ENCODE measurements around the gene KLF15.
"Not testable (repeated sequence)": the region's sequence is repeated elsewhere in the genome, so short reads cannot be mapped to it uniquely, and the experiment has no call there.

KLF15 gene

DNA sequence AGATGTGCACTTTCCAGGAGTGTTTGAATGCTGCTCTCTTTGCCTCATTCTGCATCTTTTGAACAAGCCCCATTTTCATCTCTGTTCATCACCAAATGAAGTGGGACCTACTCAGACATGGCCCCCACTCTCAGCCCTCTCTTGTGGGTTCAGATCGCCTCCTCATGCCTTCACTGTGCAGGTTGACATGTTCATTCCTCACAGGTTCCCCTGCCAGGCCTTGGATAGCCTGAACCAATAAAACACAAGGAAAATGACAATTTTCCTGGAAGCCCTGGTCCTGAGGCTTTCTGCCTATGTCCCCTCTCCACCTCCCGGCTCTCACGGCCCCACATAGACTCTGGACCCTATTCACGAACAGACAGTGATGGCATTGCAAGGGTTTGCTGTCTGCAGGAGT lies 17.7 kb downstream of the KLF15 start:
- DNase-seq, result no peak
- in situ Hi-C loops (cut with MboI; ENCODE audit: low pct_unique_long_range_greater_than_20kb, low sequenced_read_pairs), result no loop called here

DNA sequence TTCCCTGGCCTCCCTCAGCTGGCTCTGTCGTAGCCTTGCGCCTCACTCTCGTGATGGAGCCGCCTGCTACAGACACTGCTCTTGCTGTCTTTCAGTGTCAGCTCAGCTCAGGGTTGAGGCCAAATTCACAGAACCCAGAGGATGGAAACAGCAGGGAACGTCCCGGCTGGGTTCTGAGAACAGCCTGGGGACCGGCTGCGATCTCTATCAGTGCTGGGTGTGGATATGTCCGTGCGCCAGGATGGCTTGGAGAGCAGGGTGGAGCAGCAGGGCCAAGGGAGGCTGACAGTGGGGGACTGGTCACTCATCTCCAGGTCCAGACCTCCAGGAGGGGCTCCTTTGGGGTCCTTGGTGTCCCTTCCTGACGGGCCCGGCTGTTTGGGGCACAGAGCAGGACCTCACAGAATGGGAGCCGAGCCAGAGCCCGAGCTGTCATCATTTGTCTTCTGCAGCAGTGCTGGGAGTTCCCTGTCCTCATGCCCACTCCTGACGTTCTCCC lies 18.4 kb downstream of the KLF15 start:
- in situ Hi-C loops (cut with MboI; ENCODE audit: low pct_unique_long_range_greater_than_20kb, low sequenced_read_pairs), result no loop called here
- no peak for DNase-seq

DNA sequence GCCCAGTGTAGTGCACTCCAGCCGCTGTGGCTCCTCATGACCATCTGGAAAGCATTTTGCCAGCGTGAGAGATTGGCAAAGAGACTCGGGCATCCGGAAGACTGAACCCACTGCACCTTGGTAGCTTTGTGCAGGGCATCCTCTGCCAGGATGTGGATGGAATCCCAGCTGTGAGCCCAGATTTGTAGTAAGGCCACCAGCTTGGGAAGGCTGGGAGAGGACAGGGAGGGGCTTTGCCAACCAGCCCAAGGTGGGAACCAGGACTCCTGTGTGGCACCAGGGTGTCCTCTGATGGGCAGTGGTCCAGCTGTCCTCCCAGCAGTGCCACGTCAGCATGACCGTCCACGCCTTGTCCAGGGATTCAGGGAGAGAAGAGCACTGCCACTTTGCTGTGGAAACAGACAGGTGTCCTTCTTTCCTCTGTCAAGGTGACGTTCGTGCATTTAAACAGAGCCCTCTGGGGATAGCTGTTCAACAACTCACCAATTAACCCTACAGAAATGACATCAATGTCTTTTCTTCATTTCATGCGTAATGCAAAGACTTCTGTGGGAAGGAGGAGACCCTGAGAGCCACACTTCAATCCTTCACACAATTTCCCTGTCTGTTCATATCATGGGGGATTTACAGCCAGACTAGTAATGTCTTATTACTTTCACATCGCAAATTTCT lies 19.1 kb downstream of the KLF15 start:
- DNase-seq, result no peak
- in situ Hi-C loops (cut with MboI; ENCODE audit: low pct_unique_long_range_greater_than_20kb, low sequenced_read_pairs), result no loop called here

DNA sequence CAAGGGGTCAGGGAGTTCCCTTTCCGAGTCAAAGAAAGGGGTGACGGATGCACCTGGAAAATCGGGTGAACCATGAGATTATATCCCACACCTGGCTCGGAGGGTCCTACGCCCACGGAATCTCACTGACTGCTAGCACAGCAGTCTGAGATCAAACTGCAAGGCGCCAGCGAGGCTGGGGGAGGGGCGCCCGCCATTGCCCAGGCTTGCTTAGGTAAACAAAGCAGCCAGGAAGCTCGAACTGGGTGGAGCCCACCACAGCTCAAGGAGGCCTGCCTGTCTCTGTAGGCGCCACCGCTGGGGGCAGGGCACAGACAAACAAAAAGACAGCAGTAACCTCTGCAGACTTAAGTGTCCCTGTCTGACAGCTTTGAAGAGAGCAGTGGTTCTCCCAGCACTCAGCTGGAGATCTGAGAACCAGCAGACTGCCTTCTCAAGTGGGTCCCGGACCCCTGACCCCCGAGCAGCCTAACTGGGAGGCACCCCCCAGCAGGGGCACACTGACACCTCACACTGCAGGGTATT lies 25.3 kb downstream of the KLF15 start:
- DNase-seq; in situ Hi-C loops (cut with MboI; ENCODE audit: low pct_unique_long_range_greater_than_20kb, low sequenced_read_pairs): not testable (repeated sequence)

DNA sequence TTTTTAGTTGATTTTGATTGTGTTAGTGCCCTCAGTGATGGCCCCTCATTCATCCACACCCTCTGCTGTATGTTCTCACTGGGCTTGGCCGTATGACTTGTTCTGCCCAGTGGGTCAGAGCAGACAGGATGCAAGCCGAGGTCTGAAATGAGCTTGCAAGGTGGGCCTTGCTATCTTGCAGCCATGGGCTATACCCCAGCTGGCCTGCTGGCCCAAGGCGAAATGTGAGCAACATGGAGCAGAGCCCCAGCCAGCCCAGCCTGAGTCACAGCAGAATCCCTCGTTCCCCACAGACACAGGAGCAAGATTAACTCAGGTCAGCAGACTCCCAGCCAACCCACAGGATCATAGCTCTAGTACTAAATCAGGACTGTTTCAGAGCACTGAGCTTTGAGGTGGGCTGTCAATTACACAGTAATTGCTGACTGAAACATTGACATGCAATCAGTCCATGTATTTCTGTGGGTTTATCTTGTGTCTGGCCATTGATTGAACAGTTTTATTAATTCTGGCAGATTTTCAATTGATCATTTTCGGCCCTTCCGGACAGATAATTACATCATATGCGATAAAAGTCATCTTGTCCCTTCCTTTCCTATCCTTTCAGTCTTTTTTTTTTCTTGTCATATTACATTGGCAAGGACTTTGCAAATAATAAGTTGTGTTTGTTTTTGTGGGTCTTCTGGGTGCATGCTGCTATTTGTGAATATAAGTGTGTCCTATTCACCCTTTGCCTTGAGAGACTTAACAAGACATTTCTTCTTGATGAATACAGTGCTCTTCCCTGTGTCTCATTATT lies 27.1 kb downstream of the KLF15 start:
- DNase-seq, result no peak
- in situ Hi-C loops (cut with MboI; ENCODE audit: low pct_unique_long_range_greater_than_20kb, low sequenced_read_pairs), result no loop called here

DNA sequence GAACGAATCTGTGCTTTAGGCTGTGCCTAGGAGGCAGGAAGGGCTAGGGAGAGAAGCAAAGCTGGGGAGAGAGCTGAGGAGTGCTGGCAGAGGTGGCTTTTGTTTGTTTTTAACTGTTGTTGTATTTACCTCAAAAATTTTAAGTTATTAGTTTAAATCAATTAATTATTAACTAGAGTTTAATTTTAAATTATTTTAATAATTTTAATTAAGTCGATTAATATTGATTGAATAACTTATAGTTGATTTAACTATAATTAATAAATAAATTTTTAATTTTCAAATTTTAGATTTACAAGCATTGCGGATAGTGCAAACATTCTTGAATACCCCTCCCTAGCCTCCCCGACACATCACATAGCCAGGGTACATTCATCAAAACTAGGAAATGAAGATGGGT lies 30.6 kb downstream of the KLF15 start:
- in situ Hi-C loops (cut with MboI; ENCODE audit: low pct_unique_long_range_greater_than_20kb, low sequenced_read_pairs), result no loop called here
- DNase-seq, result no peak

DNA sequence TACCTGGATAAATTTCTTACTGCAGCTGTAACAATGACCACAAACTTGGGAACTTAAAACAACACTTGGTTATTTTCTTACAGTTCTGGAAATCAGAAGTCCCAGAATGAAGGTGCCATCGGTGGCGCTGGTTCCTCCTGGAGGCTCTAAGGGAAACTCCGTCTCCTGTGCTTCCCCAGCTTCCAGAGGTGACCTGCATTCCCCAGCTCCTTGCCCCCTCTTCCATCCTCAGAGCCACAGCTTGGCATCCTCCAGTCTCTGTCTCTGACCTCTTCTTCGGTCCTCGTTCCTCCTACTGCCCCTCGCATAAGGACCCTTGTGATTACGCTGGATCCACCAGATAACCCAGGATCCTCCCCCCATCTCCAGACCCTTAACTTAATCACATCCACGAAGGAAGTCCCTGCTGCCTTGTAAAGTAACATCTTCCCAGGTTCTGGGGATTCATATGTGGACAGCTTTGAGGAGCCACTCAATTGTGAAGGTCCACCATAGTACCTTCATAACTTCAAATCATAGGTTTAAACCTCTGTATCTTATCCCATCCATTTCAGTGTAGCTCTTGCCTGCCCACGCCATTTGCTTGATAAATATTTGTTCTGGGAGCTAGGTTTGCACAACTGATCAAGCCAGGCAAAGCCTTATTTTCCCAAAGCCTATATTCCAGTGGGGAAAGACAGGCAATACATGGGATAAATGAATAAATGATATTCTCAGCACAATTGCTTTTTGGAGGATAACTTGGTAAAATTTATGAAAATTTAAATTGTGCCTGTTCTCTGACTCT lies 34.8 kb downstream of the KLF15 start:
- DNase-seq, result no peak
- in situ Hi-C loops (cut with MboI; ENCODE audit: low pct_unique_long_range_greater_than_20kb, low sequenced_read_pairs), result no loop called here

DNA sequence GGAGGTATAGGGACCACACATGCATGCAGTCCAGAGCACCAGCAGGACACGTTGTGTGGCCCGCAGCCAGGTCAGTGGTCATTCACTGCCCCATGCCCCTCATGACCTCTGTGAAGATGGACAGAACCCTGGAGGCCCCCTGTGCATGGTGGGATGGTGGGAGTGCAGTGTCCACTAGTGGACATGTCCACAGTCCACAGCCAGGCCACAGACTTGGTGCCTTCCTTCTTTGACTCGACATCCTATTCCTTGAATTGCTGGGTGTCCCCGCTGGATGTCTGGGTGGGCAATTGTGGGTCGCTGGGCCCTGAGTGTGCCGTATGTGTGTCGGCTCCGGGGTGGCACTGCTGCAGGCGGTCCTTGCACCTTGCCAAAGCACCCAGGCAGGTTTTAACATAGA lies 35.7 kb downstream of the KLF15 start:
- in situ Hi-C loops (cut with MboI; ENCODE audit: low pct_unique_long_range_greater_than_20kb, low sequenced_read_pairs), result no loop called here

DNA sequence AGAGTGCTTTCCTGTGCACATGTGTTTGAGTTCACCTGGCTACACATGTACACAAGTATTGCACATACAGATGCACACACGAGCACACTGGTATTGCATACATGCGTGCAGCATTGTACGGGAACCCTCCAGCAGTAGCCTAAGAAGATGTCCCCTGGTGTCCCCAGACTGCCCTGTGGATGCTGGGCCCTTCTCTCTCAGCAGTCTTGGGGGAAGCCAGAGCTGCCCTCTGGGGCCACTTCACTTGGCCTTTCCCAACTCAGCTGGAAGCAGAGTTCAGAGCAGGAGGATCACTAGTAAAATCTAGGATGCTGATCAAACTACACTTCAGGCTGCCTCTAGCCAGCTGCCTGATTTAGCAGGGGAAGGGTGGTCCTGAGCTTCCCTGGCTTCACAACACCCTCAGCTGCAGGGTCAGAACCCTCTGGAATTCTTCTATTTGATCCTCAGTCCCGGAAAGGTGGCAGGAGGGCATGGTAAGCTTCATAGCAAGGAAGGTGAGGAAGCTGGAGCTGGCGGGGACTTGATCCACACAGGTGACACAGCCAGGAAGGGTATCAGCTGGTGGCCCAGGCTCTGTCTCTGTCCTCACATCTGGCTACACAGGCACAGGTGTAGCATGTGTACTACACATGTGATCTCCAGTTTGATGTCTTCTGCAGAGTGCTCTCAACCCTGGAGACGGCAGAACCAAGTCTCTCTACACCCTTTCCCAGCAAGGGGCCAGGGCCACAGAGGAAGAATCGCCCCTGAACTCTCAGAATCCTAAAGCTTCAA lies 36.5 kb downstream of the KLF15 start:
- DNase-seq, result no peak
- in situ Hi-C loops (cut with MboI; ENCODE audit: low pct_unique_long_range_greater_than_20kb, low sequenced_read_pairs), result no loop called here

More for the DNA sequence above, 35.7 kb downstream of the KLF15 start:
- DNase-seq, result no peak

DNA sequence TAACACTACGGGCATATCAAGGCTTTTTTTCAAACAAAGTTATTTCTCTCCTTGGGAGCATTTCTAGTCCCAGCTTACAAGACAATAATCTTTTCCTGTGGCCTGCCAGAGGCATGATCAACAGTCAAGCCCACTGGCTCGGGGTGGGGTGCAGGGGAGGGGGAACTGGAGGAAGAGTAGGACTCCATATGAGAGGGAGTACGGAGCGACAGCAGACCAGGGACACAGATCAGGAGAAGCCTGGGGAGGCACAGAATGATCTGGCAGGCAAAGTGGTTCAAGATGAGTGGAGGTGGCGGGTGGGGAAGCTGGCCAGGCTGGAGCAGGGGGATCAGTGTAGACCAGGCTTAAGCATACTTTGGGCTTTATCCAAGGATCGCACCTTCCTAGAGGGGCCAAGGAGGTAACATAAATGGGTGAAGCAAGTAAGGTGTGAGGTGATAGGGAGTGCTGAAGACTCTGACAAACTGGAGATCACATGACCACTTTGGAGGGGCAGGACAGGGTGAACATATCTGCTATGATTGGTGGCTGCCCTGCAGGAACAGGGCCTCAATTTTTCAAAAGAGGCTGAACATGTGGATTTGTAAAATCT lies 37.4 kb downstream of the KLF15 start:
- no peak for DNase-seq
- in situ Hi-C loops (cut with MboI; ENCODE audit: low pct_unique_long_range_greater_than_20kb, low sequenced_read_pairs), result no loop called here

DNA sequence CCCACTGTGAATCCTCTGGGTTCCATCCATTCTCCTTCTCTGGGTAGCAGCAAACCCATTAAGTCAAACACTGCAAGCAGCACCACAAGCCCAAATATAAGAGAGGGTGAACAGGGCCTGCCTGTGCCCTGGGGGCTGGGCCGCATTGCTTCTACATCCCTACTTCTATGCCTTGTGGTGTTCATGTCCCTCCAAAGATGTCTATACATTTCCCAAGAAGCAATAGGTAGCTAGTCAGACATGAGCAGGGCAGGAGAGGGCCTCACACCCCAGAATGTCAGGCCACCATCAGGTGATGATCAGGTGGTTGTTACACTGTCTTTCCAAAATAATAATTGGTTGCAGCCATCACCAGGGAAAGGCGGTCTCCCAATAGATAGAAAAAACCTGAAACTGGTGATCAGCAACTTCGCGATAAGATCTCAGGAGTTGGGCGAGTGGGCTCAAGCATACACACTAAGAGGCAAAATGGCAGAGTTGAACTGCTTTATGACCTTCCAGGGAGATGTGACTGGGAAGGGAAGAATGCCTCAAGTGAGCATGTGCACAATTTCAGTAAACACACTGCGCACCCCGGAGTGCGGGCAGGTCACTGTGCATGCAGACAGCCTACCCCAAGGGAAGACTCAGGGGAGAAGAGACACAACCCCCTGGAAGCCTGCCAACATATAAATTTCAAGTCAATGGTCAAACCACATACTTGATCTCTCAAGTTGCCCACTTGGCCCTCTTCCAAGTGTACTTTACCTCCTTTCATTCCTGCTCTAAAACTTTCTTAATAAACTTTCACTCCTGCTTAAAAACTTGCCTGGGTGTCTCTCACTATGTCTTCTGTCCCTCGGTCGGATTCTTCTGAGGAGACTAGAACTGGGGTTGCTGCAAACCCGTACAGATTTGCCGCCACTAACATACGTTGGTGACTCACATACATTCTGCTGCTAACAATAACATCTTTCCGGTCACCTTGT lies 39.9 kb downstream of the KLF15 start:
- DNase-seq, result no peak

DNA sequence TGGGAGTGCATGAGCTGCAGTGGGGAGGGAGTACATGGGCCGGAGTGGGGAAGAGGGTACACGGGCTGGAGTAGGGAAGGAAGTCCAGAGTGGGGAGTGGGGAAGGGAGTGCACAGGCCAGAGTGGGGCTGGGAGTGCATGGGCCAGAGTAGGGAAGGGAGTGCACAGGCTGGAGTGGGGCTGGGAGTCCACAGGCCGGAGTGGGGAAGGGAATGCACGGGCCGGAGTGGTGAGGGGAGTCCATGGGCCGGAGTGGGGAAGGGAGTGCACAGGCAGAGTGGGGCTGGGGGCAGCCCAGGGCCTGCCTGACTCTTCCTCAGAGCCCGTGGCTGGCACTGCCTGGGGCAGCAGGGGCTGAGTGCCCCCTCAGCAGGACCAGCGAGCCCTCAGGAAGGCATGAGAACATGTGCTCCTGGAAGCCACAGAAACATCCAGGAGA lies 40.7 kb downstream of the KLF15 start:
- no peak for DNase-seq
- in situ Hi-C loops (cut with MboI; ENCODE audit: low pct_unique_long_range_greater_than_20kb, low sequenced_read_pairs), result no loop called here

More for the DNA sequence above, 39.9 kb downstream of the KLF15 start:
- in situ Hi-C loops (cut with MboI; ENCODE audit: low pct_unique_long_range_greater_than_20kb, low sequenced_read_pairs), result no loop called here

DNA sequence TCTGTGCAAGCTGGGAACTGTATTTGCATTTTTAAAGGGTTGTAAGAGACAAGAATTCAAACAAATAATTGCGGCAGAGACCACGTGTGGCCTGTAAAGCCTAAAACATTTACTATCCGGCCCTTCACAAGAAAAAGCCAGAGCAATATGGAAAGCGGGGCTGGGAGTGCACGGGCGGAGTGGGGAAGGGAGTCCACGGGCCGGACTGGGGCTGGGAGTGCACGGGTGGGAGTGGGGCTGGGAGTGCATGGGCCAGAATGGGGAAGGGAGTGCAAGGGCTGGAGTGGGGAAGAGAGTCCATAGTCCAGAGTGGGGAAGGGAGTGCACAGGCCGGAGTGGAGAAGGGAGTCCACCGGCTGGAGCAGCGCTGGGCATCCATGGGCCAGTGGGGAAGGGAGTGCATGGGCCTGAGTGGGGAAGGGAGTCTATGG lies 41.2 kb downstream of the KLF15 start:
- no peak for DNase-seq
- in situ Hi-C loops (cut with MboI; ENCODE audit: low pct_unique_long_range_greater_than_20kb, low sequenced_read_pairs), result no loop called here

DNA sequence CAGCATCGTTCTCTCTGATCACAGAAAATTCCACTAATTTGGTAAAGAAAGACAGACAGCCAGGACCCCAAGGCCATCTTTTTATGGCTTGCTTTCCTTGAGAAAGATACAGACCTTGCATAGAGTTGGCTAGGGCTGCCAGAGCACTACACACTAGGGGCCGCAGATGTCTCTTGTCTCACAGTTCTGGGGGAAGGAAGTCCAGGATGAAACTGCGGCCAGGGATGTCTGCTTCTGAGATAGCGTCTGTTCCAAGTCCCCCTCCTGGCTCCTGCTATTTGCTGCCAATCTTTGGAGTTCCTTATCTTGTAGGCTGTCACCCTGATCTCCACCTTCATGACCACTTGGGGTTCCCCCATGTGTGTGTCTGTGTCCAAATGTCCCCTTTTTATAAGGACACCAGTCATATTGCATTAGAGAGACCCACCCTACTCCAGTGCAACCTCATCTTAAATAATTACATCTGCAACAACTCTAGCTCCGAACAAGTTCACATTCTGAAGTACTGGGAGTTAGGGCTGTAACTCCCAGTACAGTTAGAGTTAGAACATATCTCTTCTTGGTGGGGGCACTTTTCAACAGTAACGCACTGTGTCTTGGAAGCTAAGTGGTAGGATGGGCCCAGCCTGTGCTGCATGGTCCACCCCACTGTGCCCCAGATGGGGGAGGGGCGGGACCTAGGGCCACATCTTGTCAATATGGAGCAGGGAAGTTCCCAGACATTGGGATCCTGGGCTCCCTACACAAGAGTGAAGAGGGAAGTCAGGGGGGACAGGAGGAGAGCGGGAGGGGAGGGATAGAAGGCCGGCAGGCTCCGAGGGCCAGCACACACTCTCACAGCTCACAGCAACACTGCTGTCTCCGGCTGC lies 42.2 kb downstream of the KLF15 start:
- no peak for DNase-seq
- in situ Hi-C loops (cut with MboI; ENCODE audit: low pct_unique_long_range_greater_than_20kb, low sequenced_read_pairs), result no loop called here

DNA sequence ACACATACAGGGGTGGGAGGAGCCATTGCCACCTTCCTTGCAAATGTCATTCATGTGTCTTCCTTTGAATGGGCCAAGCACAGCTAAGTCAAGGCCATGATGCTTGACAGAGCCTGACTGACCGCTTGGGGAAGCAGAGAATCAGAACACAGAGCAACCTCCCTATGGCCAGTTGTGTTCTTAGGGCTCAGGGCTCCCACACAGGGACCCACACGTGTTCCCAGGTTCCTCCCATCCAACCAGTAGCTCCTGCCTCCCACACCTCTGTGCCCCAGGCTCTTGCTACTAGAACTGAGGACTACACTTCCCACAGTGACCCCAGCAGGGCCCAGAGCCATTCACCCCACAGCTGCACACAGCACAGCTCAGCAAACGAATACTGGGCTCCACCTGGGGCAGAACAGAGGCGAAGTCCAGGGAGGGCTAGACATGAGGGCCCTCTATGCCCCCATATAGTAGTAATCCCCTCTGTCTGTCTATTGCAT lies 42.9 kb downstream of the KLF15 start:
- in situ Hi-C loops (cut with MboI; ENCODE audit: low pct_unique_long_range_greater_than_20kb, low sequenced_read_pairs), result no loop called here
- DNase-seq, result no peak

DNA sequence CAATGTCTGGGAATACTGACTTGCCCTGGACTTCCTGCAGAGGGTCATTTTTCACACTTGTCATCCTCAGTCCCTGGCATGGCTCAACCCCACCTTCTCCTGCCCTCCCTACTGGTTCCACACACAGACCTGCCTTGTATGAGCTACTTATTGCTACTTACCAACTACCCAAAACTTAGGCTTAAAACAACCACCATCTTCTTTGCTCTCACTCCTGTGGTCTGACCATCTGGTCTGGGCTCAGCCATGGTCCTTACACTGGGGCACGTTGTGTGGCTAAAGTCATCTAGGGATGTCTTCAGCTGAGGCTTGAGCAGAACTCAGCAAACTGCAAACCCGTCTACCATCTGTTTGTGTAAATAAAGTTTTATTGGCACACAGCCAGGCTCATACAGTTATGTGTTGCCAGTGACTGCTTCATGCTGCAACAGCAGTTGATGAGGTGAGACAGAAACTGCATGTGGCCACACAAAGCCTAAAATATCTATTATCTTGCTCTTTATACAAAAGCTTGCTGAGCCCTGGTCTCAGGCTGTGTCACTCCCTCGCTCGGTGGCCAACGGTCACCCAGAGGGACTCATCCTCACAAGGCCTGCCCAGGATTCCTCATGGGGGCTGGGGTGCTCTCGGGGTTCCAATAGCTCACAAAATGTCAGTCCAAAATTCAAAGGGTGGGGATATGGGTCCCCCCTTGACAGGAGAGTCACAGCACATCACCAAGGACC lies 43.5 kb downstream of the KLF15 start:
- in situ Hi-C loops (cut with MboI; ENCODE audit: low pct_unique_long_range_greater_than_20kb, low sequenced_read_pairs), result no loop called here
- no peak for DNase-seq
